OCI-LY3 (cell line): Measurements from ENCODE around the gene CHPT1.

Source experiments
- H2AFZ ChIP-seq: fragments of 200-600, 300-600 bp; shearing (Covaris generic); 2 replicates; pipeline ENCODE4 v1.6.0; 2014; ENCODE audit warnings: antibody characterized with exemption, low read depth, low read length
- H3K27ac ChIP-seq: fragments of 200-600, 300-600 bp; sonication (generic); 2 replicates; pipeline ENCODE4 v1.5.1; 2014; ENCODE audit warnings: mild to moderate bottlenecking, low read length, moderate library complexity, mixed read lengths
- H3K27me3 ChIP-seq: fragments of 200-600, 300-600 bp; sonication (generic); 2 replicates; pipeline ENCODE4 v1.6.1; 2014; ENCODE audit warnings: low read depth, low read length, mixed read lengths
- H3K36me3 ChIP-seq: fragments of 200-600, 300-600 bp; sonication (generic); replicated peaks from 2 replicates; pipeline ENCODE3; 2014; ENCODE audit warnings: low read depth, low read length, mixed read lengths
- H3K4me1 ChIP-seq: fragments of 300-600, 200-600 bp; sonication (generic); 2 replicates; pipeline ENCODE4 v1.6.1; 2014; ENCODE audit warnings: low read length, mixed read lengths
- H3K4me2 ChIP-seq: fragments of 200-600, 300-600 bp; sonication (generic); 2 replicates; pipeline ENCODE4 v1.6.1; 2014; ENCODE audit warnings: low read length, mixed read lengths
- H3K4me3 ChIP-seq: fragments of 300-600, 200-600 bp; sonication (generic); 2 replicates; pipeline ENCODE4 v1.5.1; 2014; ENCODE audit warnings: antibody characterized with exemption, mild to moderate bottlenecking, low read length, moderate library complexity
- H3K79me2 ChIP-seq: fragments of 300-600, 200-600 bp; shearing (Covaris generic); 2 replicates; pipeline ENCODE4 v1.6.1; 2014; ENCODE audit warnings: mild to moderate bottlenecking, low read length, mixed read lengths
- H3K9ac ChIP-seq: fragments of 300-600, 200-600 bp; shearing (Covaris generic); 2 replicates; pipeline ENCODE4 v1.6.0; 2014; ENCODE audit warnings: mild to moderate bottlenecking, low read length, moderate library complexity
- H3K9me3 ChIP-seq: fragments of 200-600, 300-600 bp; shearing (Covaris generic); 2 replicates; pipeline ENCODE4 v1.6.1; 2014; ENCODE audit warnings: low read length, mixed read lengths; ENCODE audit not compliant: insufficient read depth
- H4K20me1 ChIP-seq: fragments of 200-600, 300-600 bp; sonication (generic); 2 replicates; pipeline ENCODE4 v1.6.1; 2016; ENCODE audit warnings: low read length, mixed read lengths; ENCODE audit not compliant: insufficient read depth
- CTCF ChIP-seq: fragments of 200-600, 300-600 bp; sonication (generic); IDR thresholded peaks from 2 replicates; pipeline ENCODE4 v1.5.1; 2014; ENCODE audit warnings: antibody characterized with exemption, low read length, low read depth
- EZH2phosphoT487 ChIP-seq: fragments of 200-600 bp; shearing (Covaris generic); IDR thresholded peaks from 2 replicates; pipeline ENCODE4 v1.6.1; 2018; ENCODE audit warnings: antibody characterized with exemption, mixed run types, low read depth

The CHPT1 gene

GRCh38 chr12:101722392-101722791, 25.0 kb downstream of the CHPT1 start:
- H2AFZ ChIP-seq, result no peak overlapping the region
- no peaks in the 10 kb centered on the region for H3K9me3 ChIP-seq
- H3K4me3 ChIP-seq, result no peak overlapping the region
- TF ChIP-seq EZH2phosphoT487 (no peak), CTCF (no peak)
- no peaks in the 10 kb centered on the region for H3K79me2 ChIP-seq
- H3K4me2 ChIP-seq, result no peak overlapping the region
- H3K4me1 ChIP-seq, result no peaks in the 10 kb centered on the region
- no peaks in the 10 kb centered on the region for H3K27me3 ChIP-seq
- H3K9ac ChIP-seq, result no peak overlapping the region
- no peaks in the 10 kb centered on the region for H4K20me1 ChIP-seq
- H3K36me3 ChIP-seq, result no peaks in the 10 kb centered on the region
- no peak overlapping the region for H3K27ac ChIP-seq

- H2AFZ ChIP-seq, result no peak overlapping the region
- no peaks in the 10 kb centered on the region for H3K4me1 ChIP-seq
- no peak overlapping the region for H3K9ac ChIP-seq
- TF ChIP-seq CTCF (no peak), EZH2phosphoT487 (no peak)
- H3K27me3 ChIP-seq, result no peaks in the 10 kb centered on the region
- H3K9me3 ChIP-seq, result no peaks in the 10 kb centered on the region
- no peaks in the 10 kb centered on the region for H4K20me1 ChIP-seq
- no peak overlapping the region for H3K4me3 ChIP-seq
- H3K36me3 ChIP-seq, result no peaks in the 10 kb centered on the region
- no peaks in the 10 kb centered on the region for H3K79me2 ChIP-seq
- no peak overlapping the region for H3K27ac ChIP-seq
- H3K4me2 ChIP-seq, result no peak overlapping the region
Observed at GRCh38 chr12:101727098-101727497, 29.7 kb downstream of the CHPT1 start.

- no peaks in the 10 kb centered on the region for H3K27me3 ChIP-seq
- H2AFZ ChIP-seq, result no peak overlapping the region
- H3K79me2 ChIP-seq, result no peaks in the 10 kb centered on the region
- no peak overlapping the region for H3K4me3 ChIP-seq
- H3K9me3 ChIP-seq, result no peaks in the 10 kb centered on the region
- no peak overlapping the region for H3K27ac ChIP-seq
- no peak overlapping the region for H3K9ac ChIP-seq
- H3K4me2 ChIP-seq, result no peak overlapping the region
- H4K20me1 ChIP-seq, result no peaks in the 10 kb centered on the region
- no peaks in the 10 kb centered on the region for H3K4me1 ChIP-seq
- TF ChIP-seq EZH2phosphoT487, result no peak
- TF ChIP-seq CTCF, result no peak
- no peaks in the 10 kb centered on the region for H3K36me3 ChIP-seq
Observed at GRCh38 chr12:101729842-101730241, 32.4 kb downstream of the CHPT1 start.

- no peak for TF ChIP-seq EZH2phosphoT487
- no peak for TF ChIP-seq CTCF
- no peak overlapping the region for H3K27ac ChIP-seq
Observed at GRCh38 chr12:101732318-101732717, 34.9 kb downstream of the CHPT1 start.

More at GRCh38 chr12:101732318-101732717, 34.9 kb downstream of the CHPT1 start:
- Histone ChIP-seq H3K9ac (no peak overlapping the region), H2AFZ (no peak overlapping the region), H3K9me3 (no peaks in the 10 kb centered on the region), H4K20me1 (no peaks in the 10 kb centered on the region), H3K4me3 (no peak overlapping the region), H3K4me2 (no peak overlapping the region), H3K27me3 (no peaks in the 10 kb centered on the region), H3K79me2 (no peaks in the 10 kb centered on the region), H3K36me3 (no peaks in the 10 kb centered on the region), H3K4me1 (no peaks in the 10 kb centered on the region)
